IPS DF 6.9 (cell line): ENCODE results near the gene FOXL3.
"Not testable (repeated sequence)": the region's sequence is repeated elsewhere in the genome, so short reads cannot be mapped to it uniquely, and the experiment has no call there.

ENCODE experiments used
- DNase-seq: peaks from one replicate; pipeline ENCODE4 v3.0.0-alpha.2; 2013; ENCODE audit warnings: low read depth, low spot score
- H3K27ac ChIP-seq: one replicate; pipeline ENCODE4 v1.5.1; 2013; ENCODE audit warnings: low read length, control low read depth
- H3K27me3 ChIP-seq: 2 replicates; pipeline ENCODE4 v1.6.1; 2013; ENCODE audit warnings: mild to moderate bottlenecking, low read length; ENCODE audit not compliant: control insufficient read depth, insufficient read depth
- H3K36me3 ChIP-seq: 2 replicates; pipeline ENCODE4 v1.6.1; 2013; ENCODE audit warnings: low read length; ENCODE audit not compliant: control insufficient read depth, insufficient read depth
- H3K4me1 ChIP-seq: 2 replicates; pipeline ENCODE4 v1.6.1; 2013; ENCODE audit warnings: low read length; ENCODE audit not compliant: control insufficient read depth, insufficient read depth
- H3K4me3 ChIP-seq: 2 replicates; pipeline ENCODE4 v1.5.1; 2013; ENCODE audit warnings: mild to moderate bottlenecking, low read length
- H3K9me3 ChIP-seq: 2 replicates; pipeline ENCODE4 v1.6.1; 2013; ENCODE audit warnings: low read length, inconsistent platforms; ENCODE audit not compliant: control insufficient read depth, insufficient read depth
- WGBS: extraction: QIAGEN DNeasy Blood & Tissue Kit; methylation state at CpG from one replicate; pipeline ENCODE4 v1.1.7; 2013; ENCODE audit warnings: mixed read lengths, missing lambda C conversion rate; ENCODE audit not compliant: insufficient read length, insufficient coverage; 5-methylcytosine and 5-hydroxymethylcytosine counted together

The FOXL3 gene

GRCh38 chr7:261341-262250 is 28.4 kb upstream of the FOXL3 start:
- no peak for DNase-seq
- no peaks in the 10 kb centered on the region for H3K4me1 ChIP-seq
- H3K4me3 ChIP-seq = no peak overlapping the region; the same call in 1 of the 2 replicates
- no peaks in the 10 kb centered on the region for H3K27me3 ChIP-seq
- no CpG with 5 or more reads among the region's 32 CpGs for WGBS
- peaks cover 30% of the 10 kb centered on the region for H3K9me3 ChIP-seq
- H3K27ac ChIP-seq = no peak overlapping the region
- H3K36me3 ChIP-seq = peaks cover 33% of the 10 kb centered on the region

GRCh38 chr7:262251-262572 is 27.8 kb upstream of the FOXL3 start:
- WGBS = no CpG with 5 or more reads among the region's 9 CpGs
- Histone ChIP-seq H3K4me3 (no peak overlapping the region), H3K9me3 (peaks cover 30% of the 10 kb centered on the region), H3K36me3 (peaks cover 27% of the 10 kb centered on the region), H3K27ac (no peak overlapping the region), H3K27me3 (no peaks in the 10 kb centered on the region), H3K4me1 (no peaks in the 10 kb centered on the region)
- DNase-seq = no peak

GRCh38 chr7:262631-263311 is 27.2 kb upstream of the FOXL3 start:
- not testable (repeated sequence) for H3K27me3 ChIP-seq, H3K27ac ChIP-seq, H3K4me1 ChIP-seq, H3K4me3 ChIP-seq, DNase-seq
- Histone ChIP-seq H3K9me3 (peaks cover 30% of the 10 kb centered on the region), H3K36me3 (peaks cover 27% of the 10 kb centered on the region)
- WGBS = no CpG with 5 or more reads among the region's 31 CpGs

- no CpG with 5 or more reads among the region's 37 CpGs for WGBS
- H3K4me1 ChIP-seq, DNase-seq, H3K27ac ChIP-seq, H3K27me3 ChIP-seq, H3K4me3 ChIP-seq: not testable (repeated sequence)
- H3K9me3 ChIP-seq = peaks cover 30% of the 10 kb centered on the region
- peaks cover 21% of the 10 kb centered on the region for H3K36me3 ChIP-seq
Observed at GRCh38 chr7:263483-264351, 26.3 kb upstream of the FOXL3 start.

DNA sequence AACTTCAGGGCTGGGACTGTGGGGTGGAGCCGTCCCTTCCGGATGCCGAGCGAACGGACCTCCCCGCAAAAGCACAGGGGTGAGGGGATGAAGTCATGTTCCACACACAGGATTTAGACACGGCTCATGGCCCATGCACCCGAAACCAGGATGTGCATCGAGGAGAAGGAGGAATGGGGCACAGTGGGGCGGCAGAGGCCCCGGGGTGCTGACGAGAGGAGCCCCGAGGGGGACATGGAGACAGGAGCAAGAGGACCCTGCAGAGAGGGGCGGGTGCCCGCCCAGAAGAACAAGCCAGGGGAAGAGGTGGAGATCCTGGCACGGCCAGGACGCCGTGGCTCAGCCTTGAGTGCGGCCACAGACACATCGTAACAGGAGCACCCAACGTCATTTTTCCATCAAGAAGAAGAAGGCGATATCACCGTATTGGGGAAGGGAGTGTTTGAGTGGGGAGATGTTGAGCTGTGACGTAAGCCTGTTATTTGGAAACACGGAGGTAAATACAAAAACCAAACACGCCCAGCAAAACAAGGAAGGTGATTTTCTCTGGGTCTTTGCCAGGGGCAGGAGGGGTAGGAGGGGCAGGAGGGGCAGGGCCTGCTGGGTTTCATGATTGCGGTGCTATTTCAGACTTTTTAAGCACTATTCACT is 25.3 kb upstream of the FOXL3 start:
- no peaks in the 10 kb centered on the region for H3K27me3 ChIP-seq
- WGBS = 100% methylated on average over 1 of the region's 27 CpGs
- H3K4me1 ChIP-seq = no peaks in the 10 kb centered on the region
- no peak overlapping the region for H3K4me3 ChIP-seq
- peaks cover 15% of the 10 kb centered on the region for H3K36me3 ChIP-seq
- H3K27ac ChIP-seq = no peak overlapping the region
- H3K9me3 ChIP-seq = peaks cover 28% of the 10 kb centered on the region
- DNase-seq = no peak

DNA sequence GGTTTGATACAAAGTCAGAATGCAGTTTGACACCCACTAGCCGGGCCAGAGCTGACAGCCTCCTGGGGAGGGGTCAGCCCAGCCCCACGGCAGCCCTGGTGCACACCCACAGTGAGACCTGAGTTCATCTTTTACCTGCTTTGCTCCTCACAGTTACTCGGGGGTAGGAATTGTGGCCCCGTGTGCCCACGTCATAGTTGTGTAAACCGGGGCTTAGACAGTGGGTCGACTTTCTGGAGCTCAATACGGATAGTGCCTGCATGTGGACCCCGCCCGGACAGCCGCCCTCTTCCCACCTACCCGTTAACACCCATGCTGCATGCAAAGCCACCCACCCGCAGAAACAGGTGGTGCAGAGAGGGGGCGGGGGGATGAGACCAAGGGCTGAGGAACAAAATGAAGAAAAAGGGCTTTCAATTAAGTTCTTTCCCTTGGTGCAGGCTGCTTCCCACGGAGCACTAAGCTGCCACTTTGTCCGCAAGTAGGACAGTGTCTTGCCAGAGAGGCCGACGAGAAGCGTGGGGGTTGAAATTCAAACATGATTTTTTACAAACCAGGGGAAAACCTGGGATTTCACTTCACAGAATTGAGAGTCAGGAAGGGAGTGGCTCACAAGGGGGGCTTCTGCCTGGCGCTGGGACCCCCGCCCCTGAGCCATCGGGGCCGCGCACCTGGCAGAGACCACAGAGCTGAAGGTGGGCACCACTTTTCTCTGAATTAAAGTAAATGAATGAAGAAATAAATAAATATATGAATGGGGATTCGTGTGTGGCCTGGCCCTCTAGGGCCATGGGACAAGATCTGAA is 24.6 kb upstream of the FOXL3 start:
- DNase-seq = no peak
- Histone ChIP-seq H3K4me3 (no peak overlapping the region), H3K9me3 (peaks cover 23% of the 10 kb centered on the region), H3K27ac (no peak overlapping the region), H3K4me1 (no peaks in the 10 kb centered on the region), H3K36me3 (peaks cover 7% of the 10 kb centered on the region), H3K27me3 (no peaks in the 10 kb centered on the region)
- WGBS = no CpG with 5 or more reads among the region's 25 CpGs

DNA sequence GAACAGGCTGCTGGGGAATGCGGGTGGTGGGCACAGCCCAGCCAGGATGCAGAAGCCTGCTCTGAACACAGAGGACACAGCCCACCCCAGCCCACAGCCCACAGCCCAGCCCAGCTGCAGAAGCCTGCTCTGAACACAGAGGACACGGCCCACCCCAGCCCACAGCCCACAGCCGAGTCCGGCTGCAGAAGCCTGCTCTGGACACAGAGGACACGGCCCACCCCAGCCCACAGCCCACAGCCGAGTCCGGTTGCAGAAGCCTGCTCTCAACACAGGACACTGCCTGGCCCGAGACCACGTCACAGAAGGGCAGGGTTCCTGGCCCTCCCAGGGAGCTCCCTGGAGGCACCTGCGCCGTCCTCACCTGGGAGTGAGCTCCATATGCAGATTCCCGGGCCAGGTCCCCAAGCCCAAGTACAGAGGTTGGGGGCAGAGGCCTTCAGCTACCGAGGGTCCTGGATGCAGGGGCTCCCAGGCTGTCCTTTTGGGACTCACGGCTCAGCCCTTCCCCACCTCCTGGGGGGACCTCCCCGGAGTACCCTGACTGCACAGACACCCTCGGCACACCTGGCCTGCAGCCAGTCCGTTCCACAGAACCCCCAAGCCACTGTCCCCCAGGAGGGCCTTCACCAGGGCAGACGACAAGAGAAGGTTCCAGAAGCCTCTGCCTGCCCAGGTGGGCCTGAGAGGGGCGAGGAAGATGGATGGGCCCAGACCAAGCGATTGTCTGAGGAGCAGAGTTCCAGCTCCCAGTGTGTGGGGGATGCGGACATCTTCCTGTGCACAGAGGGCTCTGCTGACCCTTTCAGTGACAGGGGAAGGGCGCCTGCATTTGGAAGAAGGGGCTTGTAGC is 23.7 kb upstream of the FOXL3 start:
- no peak for DNase-seq
- no peak overlapping the region for H3K4me3 ChIP-seq
- WGBS = no CpG with 5 or more reads among the region's 22 CpGs

GRCh38 chr7:266851-267840 is 22.8 kb upstream of the FOXL3 start:
- no CpG with 5 or more reads among the region's 45 CpGs for WGBS
- Histone ChIP-seq H3K9me3 (peaks cover 8% of the 10 kb centered on the region), H3K27me3 (no peaks in the 10 kb centered on the region), H3K27ac (no peak overlapping the region), H3K4me1 (no peaks in the 10 kb centered on the region; the same call in 1 of the 2 replicates), H3K36me3 (no peaks in the 10 kb centered on the region), H3K4me3 (no peak overlapping the region)
- DNase-seq = peak; percentile 22

More for the DNA sequence above, 23.7 kb upstream of the FOXL3 start:
- H3K9me3 ChIP-seq = peaks cover 16% of the 10 kb centered on the region
- H3K27ac ChIP-seq = no peak overlapping the region
- no peaks in the 10 kb centered on the region for H3K27me3 ChIP-seq
- H3K4me1 ChIP-seq = no peaks in the 10 kb centered on the region; the same call in 1 of the 2 replicates
- no peaks in the 10 kb centered on the region; the same call in 1 of the 2 replicates for H3K36me3 ChIP-seq
